ENCODE data around the gene FUT6. TPM values are rescaled to one million over a fixed set of nuclear protein-coding genes. Genes with fewer than 3 reads are reported as not detected.
"Not testable (repeated sequence)": the region's sequence is repeated elsewhere in the genome, so short reads cannot be mapped to it uniquely, and the experiment has no call there.

FUT6 gene
- total and polyA plus RNA-seq, 11 donors: not detected

GRCh38 chr19:5877427-5877826 is 37.9 kb upstream of the FUT6 start:
- ATAC-seq (no peak), DNase-seq (no peak)
- intact Hi-C loops (cut with DNase I): loop anchor here in 2 of 10 donors (5.0 kb wide), 2 partner anchors 45 to 50 kb away; no protein-coding TSS in a partner anchor
- Histone ChIP-seq H3K9me3 (no peaks in the 10 kb centered on the region), H3K36me3 (no peaks in the 10 kb centered on the region), H3K4me3 (no peak overlapping the region), H3K27me3 (peaks cover 0 to 12% (median 0%) of the 10 kb centered on the region in 9 donors), H3K27ac (peak overlapping the region in 1 of 12 donors; percentile 13), H3K4me1 (peaks cover 0 to 14% (median 9%) of the 10 kb centered on the region in 12 donors)
- TF ChIP-seq, protein P1, sequence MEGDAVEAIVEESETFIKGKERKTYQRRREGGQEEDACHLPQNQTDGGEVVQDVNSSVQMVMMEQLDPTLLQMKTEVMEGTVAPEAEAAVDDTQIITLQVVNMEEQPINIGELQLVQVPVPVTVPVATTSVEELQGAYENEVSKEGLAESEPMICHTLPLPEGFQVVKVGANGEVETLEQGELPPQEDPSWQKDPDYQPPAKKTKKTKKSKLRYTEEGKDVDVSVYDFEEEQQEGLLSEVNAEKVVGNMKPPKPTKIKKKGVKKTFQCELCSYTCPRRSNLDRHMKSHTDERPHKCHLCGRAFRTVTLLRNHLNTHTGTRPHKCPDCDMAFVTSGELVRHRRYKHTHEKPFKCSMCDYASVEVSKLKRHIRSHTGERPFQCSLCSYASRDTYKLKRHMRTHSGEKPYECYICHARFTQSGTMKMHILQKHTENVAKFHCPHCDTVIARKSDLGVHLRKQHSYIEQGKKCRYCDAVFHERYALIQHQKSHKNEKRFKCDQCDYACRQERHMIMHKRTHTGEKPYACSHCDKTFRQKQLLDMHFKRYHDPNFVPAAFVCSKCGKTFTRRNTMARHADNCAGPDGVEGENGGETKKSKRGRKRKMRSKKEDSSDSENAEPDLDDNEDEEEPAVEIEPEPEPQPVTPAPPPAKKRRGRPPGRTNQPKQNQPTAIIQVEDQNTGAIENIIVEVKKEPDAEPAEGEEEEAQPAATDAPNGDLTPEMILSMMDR (IDR thresholded peaks at IDR 0.05): no peak
- 75 to 88% (median 83%) methylated on average over 6 to 8 of the region's 8 CpGs for WGBS, 4 donors

GRCh38 chr19:5874496-5874895 is 35.0 kb upstream of the FUT6 start:
- not testable (repeated sequence) for H3K4me3 ChIP-seq, H3K36me3 ChIP-seq, H3K4me1 ChIP-seq, H3K9me3 ChIP-seq, DNase-seq, H3K27me3 ChIP-seq, H3K27ac ChIP-seq, ATAC-seq
- 74 to 86% (median 82%) methylated on average over 7 of the region's 7 CpGs for WGBS, 4 donors
- intact Hi-C loops (cut with DNase I): loop anchor here in 1 of 10 donors (5.0 kb wide), 1 partner anchor 37 kb away; the partner anchor contains the start of gene FUT6

DNA sequence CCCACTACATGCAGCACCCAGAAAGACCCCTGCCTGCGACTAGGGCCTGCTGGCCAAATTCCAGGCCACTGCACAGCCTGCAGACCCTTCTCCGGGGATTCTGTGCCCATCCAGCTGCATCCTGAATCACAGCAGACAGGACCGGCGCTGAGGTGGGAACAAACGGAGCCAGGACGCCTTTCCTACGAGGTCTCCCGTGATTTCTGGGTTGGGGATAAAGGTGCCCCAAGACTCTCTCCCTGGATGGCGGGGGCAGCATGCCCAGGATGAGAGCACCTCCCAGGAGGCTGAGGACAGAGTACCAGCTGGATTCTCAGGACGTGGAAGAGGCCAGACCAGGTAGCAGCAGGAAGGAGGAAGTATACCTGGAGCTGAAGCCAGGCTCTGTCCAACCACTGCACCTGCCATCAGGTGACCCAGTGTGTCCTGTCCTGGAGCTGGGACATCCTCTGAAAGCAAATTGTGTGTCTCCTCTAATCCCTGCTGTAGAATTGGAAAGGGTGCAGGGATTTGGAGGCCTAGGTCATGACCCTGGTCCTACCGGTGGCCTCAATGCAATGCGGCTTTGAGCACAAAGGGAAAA is 34.2 kb upstream of the FUT6 start:
- Histone ChIP-seq H3K27me3 (peaks cover 0 to 3% (median 0%) of the 10 kb centered on the region in 9 donors), H3K36me3 (no peaks in the 10 kb centered on the region), H3K9me3 (no peaks in the 10 kb centered on the region), H3K27ac (no peak overlapping the region), H3K4me1 (no peaks in the 10 kb centered on the region), H3K4me3 (no peak overlapping the region)
- DNase-seq: no peak
- 82 to 90% (median 89%) methylated on average over 9 to 12 of the region's 12 CpGs for WGBS, 4 donors
- no peak for TF ChIP-seq POLR2A (IDR thresholded peaks at IDR 0.05)
- TF ChIP-seq, protein P1 (IDR thresholded peaks at IDR 0.05): no peak
- ATAC-seq: no peak
- intact Hi-C loops (cut with DNase I): loop anchor here in 1 of 10 donors (5.0 kb wide), 1 partner anchor 36 kb away; the partner anchor contains the start of gene FUT6

DNA sequence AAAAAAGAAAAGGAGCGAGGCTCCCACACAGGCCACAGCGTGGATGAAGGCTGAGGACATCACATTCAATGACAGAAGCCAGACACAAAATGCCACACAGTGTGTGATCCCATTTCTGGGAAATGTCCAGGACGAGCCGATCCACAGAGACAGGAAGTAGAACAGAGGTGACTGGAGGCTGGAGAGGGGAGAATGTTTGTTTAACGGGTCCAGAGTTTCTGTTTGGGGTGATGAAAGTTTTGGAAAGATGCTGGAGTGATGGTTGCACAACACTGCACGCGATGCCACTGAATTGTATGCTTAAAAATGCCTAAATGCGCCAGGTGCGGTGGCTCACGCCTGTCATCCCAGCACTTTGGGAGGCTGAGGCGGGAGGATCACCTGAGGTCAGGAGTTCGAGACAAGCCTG is 31.5 kb upstream of the FUT6 start:
- no peak overlapping the region for H3K4me3 ChIP-seq
- H3K9me3 ChIP-seq: no peaks in the 10 kb centered on the region
- no peaks in the 10 kb centered on the region for H3K36me3 ChIP-seq
- TF ChIP-seq, protein P1 (IDR thresholded peaks at IDR 0.05): no peak
- TF ChIP-seq POLR2A (IDR thresholded peaks at IDR 0.05): no peak
- H3K27me3 ChIP-seq: no peaks in the 10 kb centered on the region
- peak overlapping the region in 2 of 12 donors; percentile 20 to 43 for H3K27ac ChIP-seq
- DNase-seq: peak in 1 of 5 donors; percentile 68
- intact Hi-C loops (cut with DNase I): loop anchor here in 1 of 10 donors (5.0 kb wide), 1 partner anchor 34 kb away; the partner anchor contains the start of gene FUT6
- 61 to 65% (median 63%) methylated on average over 12 of the region's 12 CpGs for WGBS, 4 donors
- ATAC-seq: peak in 3 of 4 donors; percentile 60 to 84 (median 62)
- no peaks in the 10 kb centered on the region for H3K4me1 ChIP-seq
